ENCODE data around the gene UMOD.

DNA sequence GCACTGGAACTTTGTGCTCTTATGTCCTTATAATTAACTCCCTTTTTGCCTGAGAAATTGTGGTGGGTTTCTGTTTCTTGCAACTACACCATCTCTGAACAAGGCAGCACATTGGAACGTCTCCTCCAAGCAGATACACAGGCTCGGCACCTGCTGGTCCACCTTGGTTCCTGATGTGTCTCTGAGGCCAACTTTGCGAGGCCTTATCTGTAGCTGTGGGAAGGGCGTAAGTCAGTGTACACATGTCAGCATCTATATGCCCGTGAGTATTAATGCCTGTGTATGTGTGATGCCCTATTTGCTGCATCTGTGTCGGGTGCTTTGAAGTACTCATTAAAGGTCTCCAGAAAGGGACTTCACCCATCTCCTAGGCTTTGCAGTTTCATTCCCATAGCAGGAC lies 42.7 kb downstream of the UMOD start:
- no peak for TF ChIP-seq CTCF (conservative IDR thresholded peaks at IDR 0.05; ENCODE audit: low read depth, low read length)
- TF ChIP-seq EZH2 (IDR thresholded peaks at IDR 0.05; ENCODE audit: low read length, unreplicated experiment): no peak
